Stomach (tissue), 4 donors: ENCODE results near the gene OR6K2.

ENCODE experiments used
- CTCF ChIP-seq, 7 experiments: fragments of 450-650 bp in 4 of 7; fragments of 200-600 bp in 3 of 7; sonication (generic) in 3 of 7; IDR thresholded peaks; one replicate each; pipeline ENCODE4 v1.5.1; 2016 to 2019; ENCODE audit warnings: antibody characterized with exemption in 7 of 7, control low read depth in 2 of 7, mild to moderate bottlenecking in 1 of 7
- EP300 ChIP-seq: sonication (generic); formaldehyde crosslinking; IDR thresholded peaks from one replicate; pipeline ENCODE4 v1.6.1; 2017; ENCODE audit warnings: antibody characterized with exemption
- POLR2A ChIP-seq, 4 donors: fragments of 450-650 bp; IDR thresholded peaks; one replicate each; pipeline ENCODE4 v1.6.1; 2016; ENCODE audit warnings: antibody characterized with exemption in 4 of 4, control low read depth in 2 of 4, mild to moderate bottlenecking in 1 of 4, moderate library complexity in 1 of 4
- POLR2AphosphoS5 ChIP-seq, 3 donors: sonication (generic); formaldehyde crosslinking; IDR thresholded peaks; one replicate each; pipeline ENCODE4 v1.6.1; 2016; ENCODE audit warnings: antibody characterized with exemption in 3 of 3

GRCh38 chr1:158692356-158692755 lies 8.1 kb downstream of the OR6K2 start:
- TF ChIP-seq POLR2AphosphoS5 (IDR thresholded peaks at IDR 0.05) = no peak
- no peak for TF ChIP-seq POLR2A (IDR thresholded peaks at IDR 0.05)
- TF ChIP-seq CTCF (IDR thresholded peaks at IDR 0.05) = no peak
- TF ChIP-seq EP300 = no peak
